HFFc6 (cell line): ENCODE results near the gene FTSJ1. TPM values are rescaled to one million over a fixed set of nuclear protein-coding genes. Genes with fewer than 3 reads are reported as not detected.
"Not testable (repeated sequence)": the region's sequence is repeated elsewhere in the genome, so short reads cannot be mapped to it uniquely, and the experiment has no call there.

Experiments
- DNase-seq: peaks from one replicate; pipeline ENCODE4 v3.0.0-alpha.2; 2018
- H3K27ac Mint-ChIP-seq: 2 replicates; pipeline ENCODE4 v1.8.0; 2020; ENCODE audit warnings: mild to moderate bottlenecking, mixed read lengths
- H3K27me3 Mint-ChIP-seq: 2 replicates; pipeline ENCODE4 v1.8.0; 2021; ENCODE audit warnings: mild to moderate bottlenecking, moderate library complexity, mixed read lengths; ENCODE audit not compliant: insufficient read depth
- H3K36me3 Mint-ChIP-seq: 2 replicates; pipeline ENCODE4 v1.8.0; 2021; ENCODE audit warnings: low read depth, mixed read lengths
- H3K4me1 Mint-ChIP-seq: 2 replicates; pipeline ENCODE4 v1.8.0; 2020; ENCODE audit warnings: low read depth, mixed read lengths
- H3K4me3 Mint-ChIP-seq: 2 replicates; pipeline ENCODE4 v1.8.0; 2020; ENCODE audit warnings: mild to moderate bottlenecking, moderate library complexity, mixed read lengths
- H3K9me3 Mint-ChIP-seq: 2 replicates; pipeline ENCODE4 v1.8.0; 2020; ENCODE audit warnings: mild to moderate bottlenecking, mixed read lengths
- total RNA-seq, 6 experiments: library from RNA; stranded (reverse); fragmentation: NEBNext Ultra II Directional; extraction: Animal tissue kit (Norgen Biotek cat#: 25700); gene quantifications; 2 replicates in 1 of 6; 3 replicates in 5 of 6; pipeline ENCODE4 v1.2.3, GENCODE V29; 2021
- TF ChIP-seq, protein P1 (sequence below): fragments of 200-600 bp; sonication (generic); IDR thresholded peaks from 2 replicates; pipeline ENCODE4 v1.5.0; 2021; ENCODE audit warnings: antibody characterized with exemption, mild to moderate bottlenecking

The FTSJ1 gene
- total RNA-seq, 6 experiments from 2014 or later = 51.5 to 66.7 (median 59.7) TPM

DNA sequence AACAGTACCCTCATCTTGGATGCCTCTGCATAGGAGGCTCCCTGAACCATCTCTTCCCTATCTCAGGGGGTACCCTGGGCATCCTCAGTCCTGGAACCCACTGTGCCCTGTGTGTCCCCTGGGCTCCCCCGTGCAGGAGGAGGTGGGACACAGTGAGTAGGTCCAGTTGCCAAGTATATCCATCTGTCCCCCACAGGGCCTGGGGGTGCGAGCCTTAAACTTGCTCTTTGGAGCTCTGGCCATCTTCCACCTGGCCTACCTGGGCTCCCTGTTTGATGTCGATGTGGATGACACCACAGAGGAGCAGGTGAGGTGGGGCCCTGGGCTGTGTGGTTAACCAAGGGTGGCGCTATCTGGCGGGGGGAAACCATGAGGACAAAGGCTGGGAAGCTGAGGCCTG is 41.0 kb downstream of the FTSJ1 start:
- no peak for DNase-seq
- Mint-ChIP-seq H3K4me1 (peaks cover 21% of the 10 kb centered on the region), H3K27me3 (peaks cover 1% of the 10 kb centered on the region; the same call in 1 of the 2 replicates), H3K36me3 (peaks cover 4% of the 10 kb centered on the region; the same call in 1 of the 2 replicates), H3K27ac (no peak overlapping the region), H3K4me3 (no peak overlapping the region), H3K9me3 (no peaks in the 10 kb centered on the region)
- TF ChIP-seq, protein P1, sequence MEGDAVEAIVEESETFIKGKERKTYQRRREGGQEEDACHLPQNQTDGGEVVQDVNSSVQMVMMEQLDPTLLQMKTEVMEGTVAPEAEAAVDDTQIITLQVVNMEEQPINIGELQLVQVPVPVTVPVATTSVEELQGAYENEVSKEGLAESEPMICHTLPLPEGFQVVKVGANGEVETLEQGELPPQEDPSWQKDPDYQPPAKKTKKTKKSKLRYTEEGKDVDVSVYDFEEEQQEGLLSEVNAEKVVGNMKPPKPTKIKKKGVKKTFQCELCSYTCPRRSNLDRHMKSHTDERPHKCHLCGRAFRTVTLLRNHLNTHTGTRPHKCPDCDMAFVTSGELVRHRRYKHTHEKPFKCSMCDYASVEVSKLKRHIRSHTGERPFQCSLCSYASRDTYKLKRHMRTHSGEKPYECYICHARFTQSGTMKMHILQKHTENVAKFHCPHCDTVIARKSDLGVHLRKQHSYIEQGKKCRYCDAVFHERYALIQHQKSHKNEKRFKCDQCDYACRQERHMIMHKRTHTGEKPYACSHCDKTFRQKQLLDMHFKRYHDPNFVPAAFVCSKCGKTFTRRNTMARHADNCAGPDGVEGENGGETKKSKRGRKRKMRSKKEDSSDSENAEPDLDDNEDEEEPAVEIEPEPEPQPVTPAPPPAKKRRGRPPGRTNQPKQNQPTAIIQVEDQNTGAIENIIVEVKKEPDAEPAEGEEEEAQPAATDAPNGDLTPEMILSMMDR = no peak

DNA sequence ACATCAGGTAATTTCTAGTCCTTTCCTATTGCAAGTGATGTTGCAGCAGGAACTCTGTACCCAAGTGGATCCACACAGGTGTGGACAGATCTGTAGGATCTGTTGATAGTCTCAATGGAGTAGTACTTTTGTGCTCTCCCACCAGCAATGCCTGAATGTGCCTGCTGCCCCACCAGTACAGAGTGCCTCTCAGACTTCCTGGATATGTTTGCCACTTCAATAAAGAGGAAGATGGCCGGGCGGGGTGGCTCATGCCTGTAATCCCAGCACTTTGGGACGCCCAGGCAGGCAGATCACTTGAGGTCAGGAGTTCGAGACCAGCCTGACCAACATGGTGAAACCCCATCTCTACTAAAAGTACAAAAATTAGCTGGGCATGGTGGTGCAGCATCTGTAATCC is 43.5 kb downstream of the FTSJ1 start:
- not testable (repeated sequence) for H3K27me3 Mint-ChIP-seq, H3K27ac Mint-ChIP-seq, H3K36me3 Mint-ChIP-seq, H3K4me3 Mint-ChIP-seq, H3K9me3 Mint-ChIP-seq, DNase-seq
- H3K4me1 Mint-ChIP-seq = peaks cover 14% of the 10 kb centered on the region

DNA sequence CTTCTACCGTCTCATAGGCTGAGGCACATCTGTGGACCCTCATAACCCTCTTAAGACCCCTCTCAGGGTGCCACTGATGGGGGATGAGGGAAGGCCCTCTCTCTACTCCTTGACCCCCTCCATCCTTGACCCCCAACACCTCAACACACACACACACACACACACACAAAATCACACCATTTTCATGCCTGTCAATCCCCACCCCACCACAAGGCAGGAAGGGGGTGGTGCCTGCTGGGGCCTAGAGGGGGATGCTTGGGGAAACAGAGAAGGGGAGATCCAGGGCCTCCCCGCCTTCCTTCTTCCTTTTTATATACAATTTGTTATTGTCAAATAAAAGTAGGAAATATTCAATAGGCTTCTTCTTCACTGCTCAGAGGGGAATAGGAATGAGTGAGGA is 44.5 kb downstream of the FTSJ1 start:
- TF ChIP-seq, protein P1 = no peak
- Mint-ChIP-seq H3K27me3 (peaks cover 3% of the 10 kb centered on the region), H3K36me3 (peaks cover 4% of the 10 kb centered on the region), H3K4me3 (peak overlapping the region; percentile 91; the same call in 1 of the 2 replicates), H3K27ac (0 out of 2 replicates have a peak overlapping the region, but pooled peaks have one; percentile 14), H3K9me3 (no peaks in the 10 kb centered on the region), H3K4me1 (peaks cover 14% of the 10 kb centered on the region)
- DNase-seq = no peak

DNA sequence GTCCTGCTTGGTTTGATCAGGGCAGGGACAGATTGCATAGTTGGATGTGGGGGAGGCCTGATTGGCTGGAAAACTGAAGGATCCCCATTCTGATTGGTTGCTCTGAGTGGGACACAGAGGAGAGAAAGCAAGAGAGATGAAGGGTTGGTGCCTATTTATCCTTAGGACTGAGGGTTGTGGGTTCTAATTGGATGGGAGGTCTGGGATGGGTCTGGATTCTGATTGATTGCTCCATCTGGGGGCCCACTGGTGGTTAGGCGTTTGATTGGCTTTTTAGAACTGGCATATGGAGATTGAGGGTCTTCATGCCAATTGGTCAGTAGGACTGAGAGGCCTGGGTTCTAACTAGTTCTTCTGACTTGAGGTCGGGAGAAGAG is 45.0 kb downstream of the FTSJ1 start:
- peak overlapping the region; percentile 91 for H3K4me3 Mint-ChIP-seq
- no peak for DNase-seq
- peak overlapping the region; percentile 14; the same call in 1 of the 2 replicates for H3K27ac Mint-ChIP-seq
- TF ChIP-seq, protein P1 = no peak
- H3K9me3 Mint-ChIP-seq = no peaks in the 10 kb centered on the region
- H3K27me3 Mint-ChIP-seq = peaks cover 3% of the 10 kb centered on the region
- H3K36me3 Mint-ChIP-seq = peaks cover 4% of the 10 kb centered on the region
- H3K4me1 Mint-ChIP-seq = peaks cover 14% of the 10 kb centered on the region

DNA sequence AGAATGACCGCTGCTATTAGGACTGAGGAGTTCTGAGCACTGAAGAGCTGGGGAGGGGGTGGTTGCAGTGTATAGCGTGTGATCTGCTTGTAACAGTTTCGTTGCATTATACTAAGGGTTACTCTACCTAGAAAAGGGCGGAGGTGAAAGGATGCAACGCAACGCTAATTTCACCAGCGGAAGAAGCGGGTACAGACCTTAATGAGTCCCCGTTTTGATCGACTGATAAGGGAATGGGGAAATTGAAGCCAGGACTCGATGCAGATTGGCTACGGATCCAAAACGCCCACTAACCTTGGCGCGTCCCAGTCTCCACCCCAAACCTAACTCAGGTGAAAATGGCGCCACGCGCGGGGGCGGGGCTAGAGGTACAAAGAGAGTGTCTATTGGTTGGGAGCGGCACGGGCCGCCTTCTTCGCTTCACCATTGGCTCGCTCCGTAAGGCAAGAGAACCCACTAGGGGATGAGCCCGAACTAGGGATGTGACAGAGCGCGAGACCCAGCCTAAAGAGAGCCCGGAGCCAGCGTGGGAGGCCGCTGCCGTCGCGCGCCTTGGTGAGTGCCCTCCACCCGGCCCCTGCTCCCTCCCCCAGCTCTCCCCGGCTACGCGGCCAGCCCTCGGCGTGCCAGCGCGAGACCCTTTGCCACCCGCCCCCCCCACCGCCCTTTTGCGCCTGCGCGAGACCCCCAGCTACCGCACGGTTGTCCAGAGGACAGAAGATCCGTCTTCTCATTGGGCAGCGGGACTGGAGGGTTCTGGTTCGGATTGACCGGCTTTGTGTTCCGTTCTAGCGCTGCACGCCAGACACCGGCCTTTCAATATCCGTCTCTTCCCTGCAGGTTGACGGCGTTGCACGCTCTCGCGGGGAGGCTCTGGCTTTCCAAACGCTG is 45.6 kb downstream of the FTSJ1 start, which contains the start of gene EBP:
EBP (plus strand) TSS at position 456 of the 891 bp plus-strand sequence. CDS start 1,964 bp downstream, outside the sequence.
- Mint-ChIP-seq H3K9me3 (no peaks in the 10 kb centered on the region), H3K27me3 (peaks cover 3% of the 10 kb centered on the region), H3K4me1 (peaks cover 13% of the 10 kb centered on the region), H3K36me3 (peaks cover 3% of the 10 kb centered on the region), H3K4me3 (peak within 1 kb of the TSS; percentile 91), H3K27ac (peak within 1 kb of the TSS; percentile 62)
- TF ChIP-seq, protein P1 = no peak
- DNase-seq = peak; percentile 79

DNA sequence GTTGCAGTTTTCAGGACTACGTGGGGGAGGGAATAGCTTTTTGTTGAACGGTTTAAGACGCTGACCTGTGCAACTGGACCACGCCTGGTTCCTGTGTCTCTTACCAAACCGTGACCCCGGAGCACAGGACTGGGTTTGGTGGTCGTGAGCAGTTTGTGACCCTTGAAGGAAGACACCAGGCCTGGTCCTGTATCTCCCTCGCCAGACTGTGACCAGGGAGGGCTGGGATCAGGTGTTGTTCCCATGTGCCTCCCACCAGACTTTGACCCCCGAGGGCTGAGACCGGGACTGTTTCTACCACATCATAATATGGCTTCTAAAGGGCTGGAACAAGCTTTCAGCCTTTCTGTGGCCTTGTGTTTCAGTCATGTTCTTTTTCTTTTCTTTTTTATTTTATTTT is 46.3 kb downstream of the FTSJ1 start:
- peaks cover 15% of the 10 kb centered on the region for H3K4me1 Mint-ChIP-seq
- TF ChIP-seq, protein P1 = no peak
- peaks cover 3% of the 10 kb centered on the region for H3K27me3 Mint-ChIP-seq
- H3K4me3 Mint-ChIP-seq = peak overlapping the region; percentile 91
- DNase-seq = no peak
- H3K27ac Mint-ChIP-seq = peak overlapping the region; percentile 62
- H3K36me3 Mint-ChIP-seq = peaks cover 5% of the 10 kb centered on the region
- no peaks in the 10 kb centered on the region for H3K9me3 Mint-ChIP-seq
